GM19397 (cell line): Measurements from ENCODE around the gene FAM193B.
"Not testable (repeated sequence)": the region's sequence is repeated elsewhere in the genome, so short reads cannot be mapped to it uniquely, and the experiment has no call there.

ENCODE experiments used
- ATAC-seq: cut with Tn5 transposase; IDR thresholded peaks from one replicate; pipeline ENCODE4 v1.9.1; 2021; ENCODE audit warnings: mild to moderate bottlenecking, moderate library complexity; ENCODE audit not compliant: unreplicated experiment

The FAM193B gene

DNA sequence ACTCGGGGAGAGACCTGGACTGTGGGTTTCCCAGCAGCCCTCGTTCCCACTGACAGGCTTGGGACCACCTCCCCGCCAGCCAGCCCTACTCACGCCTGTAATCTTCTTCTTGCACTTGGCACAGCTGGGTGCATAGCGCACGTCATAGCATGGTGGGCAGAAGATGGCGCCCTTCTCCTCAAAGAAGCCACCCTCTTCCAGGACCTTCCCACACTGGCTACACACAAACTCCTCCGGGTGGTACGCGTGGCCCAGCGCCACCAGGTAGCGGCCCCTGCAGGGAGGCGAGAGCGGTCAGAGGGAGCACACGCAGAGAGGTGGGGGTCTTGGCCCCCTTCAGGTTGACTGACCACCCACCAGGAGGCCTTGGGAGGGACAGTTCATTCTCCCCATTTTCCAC is 66.4 kb downstream of the FAM193B start:
- no peak for ATAC-seq

DNA sequence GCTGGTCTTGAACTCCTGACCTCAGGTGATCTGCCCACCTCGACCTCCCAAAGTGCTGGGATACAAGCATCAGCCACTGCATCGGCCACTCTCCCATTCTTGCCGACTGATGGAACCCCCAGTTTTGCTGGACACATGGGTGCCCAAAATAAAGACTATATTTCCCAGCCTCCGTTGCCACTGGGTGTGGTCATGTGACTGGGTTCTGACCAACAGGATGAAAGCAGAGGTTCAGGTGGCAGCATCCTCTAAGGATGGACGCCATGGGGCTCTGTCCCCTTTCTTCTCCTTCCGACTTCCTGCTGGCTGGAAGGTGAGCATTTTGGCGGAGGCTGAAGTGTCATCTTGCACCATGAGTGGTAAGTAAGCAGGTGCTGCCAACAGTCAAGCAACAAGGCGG is 67.2 kb downstream of the FAM193B start:
- no peak for ATAC-seq

DNA sequence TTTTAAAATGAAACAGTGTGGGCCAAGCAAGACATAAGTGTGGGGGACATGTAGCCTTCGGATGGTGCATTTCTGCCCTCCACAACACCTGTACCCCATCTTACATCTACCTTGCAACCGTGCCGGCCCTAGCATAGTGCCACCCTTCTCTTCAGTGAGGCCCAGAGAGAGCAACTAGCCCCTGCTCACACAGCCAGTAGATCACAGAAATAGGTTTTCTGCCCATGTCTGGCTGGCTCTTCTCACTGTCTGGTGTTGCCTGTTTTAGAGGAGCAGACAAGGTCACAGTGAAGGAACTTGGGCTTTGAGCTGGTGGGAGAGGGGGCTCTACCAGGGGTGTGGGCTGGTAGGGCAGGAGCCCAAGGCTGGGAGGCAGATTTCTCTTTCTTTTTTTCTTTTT is 68.1 kb downstream of the FAM193B start:
- no peak for ATAC-seq

DNA sequence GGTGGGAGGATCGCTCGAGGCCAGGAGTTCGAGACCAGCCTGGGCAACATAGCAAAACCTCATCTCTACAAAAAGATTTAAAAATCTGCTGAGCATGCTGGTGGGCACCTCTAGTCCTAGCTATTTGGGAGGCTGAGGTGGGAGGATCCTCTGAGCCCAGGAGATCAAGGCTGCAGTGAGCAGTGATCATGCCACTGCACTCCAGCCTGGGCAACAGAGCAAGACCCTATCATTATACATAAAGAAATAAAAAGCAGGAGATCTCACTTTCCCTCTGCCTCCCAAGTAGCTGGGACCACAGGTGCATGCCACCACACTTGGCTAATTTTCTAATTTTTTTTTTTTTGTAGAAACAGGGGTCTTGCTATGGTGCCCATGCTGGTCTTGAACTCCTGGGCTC is 68.6 kb downstream of the FAM193B start:
- not testable (repeated sequence) for ATAC-seq

DNA sequence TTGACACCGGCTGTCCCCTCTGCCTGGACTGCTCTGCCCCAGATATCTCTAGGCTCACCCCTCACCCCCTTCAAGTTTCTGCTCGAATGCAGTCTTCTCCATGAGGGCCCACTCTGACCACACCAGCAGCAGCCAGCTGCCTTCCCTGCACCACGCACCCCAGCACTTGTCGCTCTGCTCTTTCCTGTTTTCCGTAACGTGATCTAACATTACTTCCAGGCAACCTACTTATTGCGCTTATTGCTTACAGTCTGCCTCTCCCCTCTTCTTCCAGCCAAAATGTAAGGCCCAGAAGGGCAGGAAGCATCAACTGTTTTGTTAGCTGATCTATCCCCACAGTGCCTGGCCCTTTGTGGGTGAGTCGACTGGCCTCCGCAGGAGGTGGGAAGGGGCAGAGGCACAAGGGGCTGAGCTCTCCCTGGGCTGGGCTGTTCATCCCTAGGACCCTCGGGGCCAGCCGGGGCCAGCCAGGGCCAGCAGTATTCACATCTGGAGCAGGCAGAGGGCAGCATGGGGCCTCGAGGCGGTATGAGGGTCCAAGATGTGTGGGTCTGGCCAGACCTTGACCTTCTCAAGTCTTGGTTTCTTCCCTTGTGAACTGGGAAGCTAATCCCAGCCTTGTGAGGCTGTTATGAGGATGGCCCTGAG is 69.3 kb downstream of the FAM193B start:
- ATAC-seq = no peak

DNA sequence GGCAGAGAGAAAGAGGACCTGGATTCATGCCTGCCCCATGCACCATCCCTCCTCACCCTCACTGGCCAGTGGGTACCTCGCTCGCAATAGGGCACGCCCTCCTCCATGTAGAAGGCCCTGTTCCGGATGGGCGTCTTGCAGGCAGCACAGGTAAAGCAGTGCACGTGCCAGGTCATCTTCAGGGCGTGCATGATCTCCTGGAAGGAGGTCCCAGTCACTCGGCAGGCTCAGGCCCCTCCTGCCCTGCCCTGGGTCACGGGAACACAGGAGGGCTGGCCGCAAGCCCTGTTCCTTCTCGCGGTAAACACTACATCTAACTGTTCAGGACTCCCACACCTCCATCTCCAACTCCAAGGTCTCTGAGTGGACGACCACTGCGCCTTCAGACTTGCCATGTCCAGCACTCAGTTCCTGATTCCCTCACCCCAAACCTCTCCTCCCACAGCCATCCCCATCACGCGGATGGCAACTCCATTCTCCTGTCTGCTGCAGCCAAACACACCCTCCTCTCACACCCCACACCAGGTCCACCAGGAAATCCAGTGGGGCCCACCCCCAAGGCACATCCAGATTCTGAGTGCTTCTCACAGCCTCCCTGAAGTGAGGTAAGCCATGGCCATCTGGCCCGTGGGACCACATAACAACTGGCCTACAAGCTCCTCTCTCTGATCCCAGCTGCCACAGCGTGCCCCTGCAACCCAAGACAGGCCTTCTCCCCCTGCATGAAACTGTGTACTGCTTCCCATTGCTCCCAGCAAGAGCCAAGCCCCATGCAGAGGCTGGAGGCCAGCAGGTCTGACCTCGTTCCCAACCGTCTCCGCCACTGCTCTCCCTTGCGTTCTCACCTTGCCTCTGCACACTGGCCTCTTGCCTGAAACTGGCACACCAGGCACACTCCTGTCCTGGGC is 70.1 kb downstream of the FAM193B start:
- ATAC-seq = no peak

DNA sequence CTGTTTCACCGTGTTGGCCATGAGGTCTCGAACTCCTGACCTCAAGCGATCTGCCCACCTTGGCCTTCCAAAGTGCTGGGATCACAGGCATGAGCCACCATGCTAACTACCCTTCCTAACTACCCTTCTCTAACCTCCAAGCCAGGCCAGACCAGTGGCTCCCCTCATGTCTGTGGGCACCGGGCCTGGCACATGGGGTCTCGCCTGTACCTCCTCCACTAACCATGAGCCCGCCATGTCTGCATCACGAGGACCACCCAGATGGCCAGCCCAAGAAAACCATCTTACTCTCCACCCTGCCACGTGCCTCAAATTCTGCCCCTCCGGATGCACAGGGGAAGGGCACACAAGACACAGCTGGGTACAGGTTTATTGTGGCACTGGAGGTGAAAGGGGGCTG is 71.3 kb downstream of the FAM193B start:
- no peak for ATAC-seq

DNA sequence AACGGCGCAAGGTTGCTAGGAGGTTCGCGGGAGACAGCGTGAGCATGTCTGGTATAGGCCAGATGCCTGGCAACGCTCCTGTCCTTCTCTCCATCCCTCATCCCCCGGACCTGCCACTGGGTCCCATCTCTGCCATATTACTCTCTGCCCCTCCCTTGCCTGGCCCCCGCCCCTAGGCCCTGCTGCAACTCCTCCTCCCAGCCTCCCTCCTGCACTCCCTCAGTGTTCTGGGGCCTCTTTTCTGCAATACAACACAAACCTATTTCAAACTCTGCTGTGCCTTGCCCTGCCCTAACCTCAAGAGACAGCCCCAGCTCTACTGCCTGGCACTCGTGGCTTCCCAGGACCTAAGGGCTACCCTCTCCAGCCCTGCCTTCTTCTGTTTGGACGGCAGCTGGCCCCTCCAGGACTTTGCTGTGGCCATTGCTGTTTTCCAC is 72.0 kb downstream of the FAM193B start:
- no peak for ATAC-seq

DNA sequence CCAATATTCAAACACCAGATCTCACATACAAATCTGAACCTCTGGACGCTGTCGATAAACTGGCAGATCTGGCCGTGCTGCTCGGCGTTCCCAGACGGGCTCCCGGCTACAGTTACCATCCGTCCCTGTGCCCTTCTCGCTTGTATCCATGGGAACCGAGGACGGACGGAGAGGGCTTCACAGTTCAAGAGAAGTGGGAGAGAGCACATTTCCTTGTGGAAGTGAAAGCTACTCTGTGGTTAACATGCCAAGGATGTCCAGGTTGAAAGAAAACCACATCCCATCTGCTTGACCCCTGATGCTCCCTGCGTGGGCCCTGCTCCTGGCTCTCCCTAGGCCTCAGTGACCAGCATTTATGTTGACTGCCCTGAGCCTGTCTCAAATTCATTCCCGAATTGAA is 74.6 kb downstream of the FAM193B start:
- ATAC-seq = no peak

DNA sequence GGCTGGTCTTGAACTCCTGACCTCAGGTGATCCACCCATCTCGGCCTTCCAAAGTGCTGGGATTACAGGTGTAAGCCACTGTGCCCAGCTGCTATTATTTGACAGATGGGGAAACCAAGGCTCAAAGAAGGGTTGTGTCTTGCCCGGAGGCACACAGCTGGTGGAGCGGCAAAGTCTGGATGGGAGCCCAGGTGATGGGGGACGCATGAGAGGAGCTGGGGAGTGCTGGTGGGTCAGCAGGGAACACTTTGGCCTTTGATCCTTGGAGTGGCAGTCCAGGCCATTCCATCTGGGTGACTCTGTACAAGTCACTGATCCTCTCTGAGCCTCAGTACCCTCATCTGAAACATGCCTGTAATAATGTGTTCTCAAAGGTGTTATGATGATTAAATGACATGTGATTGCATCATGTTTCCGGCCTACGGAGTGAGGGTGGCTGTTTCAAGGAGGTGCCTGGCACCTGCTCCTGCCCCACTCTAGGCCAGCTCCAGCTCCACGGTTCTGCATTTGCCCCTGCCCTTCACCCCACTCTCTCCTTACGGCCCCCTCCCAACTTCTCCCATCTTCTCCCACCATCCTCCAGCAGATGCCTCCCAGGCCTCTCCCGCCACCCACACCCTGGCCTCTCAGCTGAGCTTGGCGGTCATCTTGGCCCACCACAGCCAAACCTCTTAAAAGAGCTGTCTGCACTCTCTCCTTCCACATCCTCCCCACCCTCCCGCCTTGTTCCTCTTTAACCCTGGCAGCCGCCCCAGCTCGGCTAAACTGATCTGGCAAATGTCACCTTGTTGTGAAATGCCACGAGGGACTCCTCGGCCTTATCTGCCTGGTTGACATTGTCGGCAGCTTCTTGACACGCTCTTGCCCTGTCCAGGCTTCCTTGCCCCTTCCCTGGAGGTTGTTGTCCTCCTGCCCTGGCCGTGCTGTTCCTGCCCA is 75.4 kb downstream of the FAM193B start:
- ATAC-seq = no peak

DNA sequence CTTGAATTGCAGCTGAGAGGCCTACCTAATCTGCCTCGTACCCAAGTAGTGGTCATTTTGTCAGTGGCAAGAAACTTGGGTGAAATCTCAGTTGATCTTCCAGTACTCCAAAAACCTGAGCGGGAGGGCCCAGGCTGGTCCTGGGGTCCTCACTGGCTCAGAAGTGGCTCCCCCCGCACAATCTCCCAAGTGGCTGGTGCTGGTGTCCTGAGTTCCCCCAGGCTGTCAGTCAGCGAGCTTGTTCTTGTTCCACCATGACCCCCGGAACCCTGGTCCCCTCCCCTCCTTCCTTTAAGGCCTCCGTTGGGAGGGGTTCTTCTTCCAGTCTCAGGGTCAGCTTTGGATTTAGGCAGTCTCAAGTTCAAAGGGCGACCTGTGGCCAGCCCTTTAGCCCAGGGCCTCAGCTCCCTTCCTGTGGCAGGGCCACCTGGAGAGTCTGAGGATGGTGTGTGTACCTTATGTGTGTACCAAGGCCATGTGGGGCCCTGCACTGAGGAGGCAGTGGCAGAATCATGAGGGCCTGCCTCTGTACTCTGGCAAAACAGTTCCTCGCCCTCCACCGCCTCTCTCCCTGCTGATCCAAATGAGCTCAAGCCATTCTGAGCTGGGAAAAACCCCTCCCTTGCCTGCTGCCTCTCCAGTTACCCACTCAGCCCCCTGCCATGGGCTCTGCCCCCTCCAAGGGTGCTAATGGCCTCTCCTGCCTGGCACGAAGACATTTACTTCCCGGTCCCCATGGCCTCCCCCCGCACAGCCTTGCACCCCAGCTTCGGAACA is 76.5 kb downstream of the FAM193B start:
- no peak for ATAC-seq

DNA sequence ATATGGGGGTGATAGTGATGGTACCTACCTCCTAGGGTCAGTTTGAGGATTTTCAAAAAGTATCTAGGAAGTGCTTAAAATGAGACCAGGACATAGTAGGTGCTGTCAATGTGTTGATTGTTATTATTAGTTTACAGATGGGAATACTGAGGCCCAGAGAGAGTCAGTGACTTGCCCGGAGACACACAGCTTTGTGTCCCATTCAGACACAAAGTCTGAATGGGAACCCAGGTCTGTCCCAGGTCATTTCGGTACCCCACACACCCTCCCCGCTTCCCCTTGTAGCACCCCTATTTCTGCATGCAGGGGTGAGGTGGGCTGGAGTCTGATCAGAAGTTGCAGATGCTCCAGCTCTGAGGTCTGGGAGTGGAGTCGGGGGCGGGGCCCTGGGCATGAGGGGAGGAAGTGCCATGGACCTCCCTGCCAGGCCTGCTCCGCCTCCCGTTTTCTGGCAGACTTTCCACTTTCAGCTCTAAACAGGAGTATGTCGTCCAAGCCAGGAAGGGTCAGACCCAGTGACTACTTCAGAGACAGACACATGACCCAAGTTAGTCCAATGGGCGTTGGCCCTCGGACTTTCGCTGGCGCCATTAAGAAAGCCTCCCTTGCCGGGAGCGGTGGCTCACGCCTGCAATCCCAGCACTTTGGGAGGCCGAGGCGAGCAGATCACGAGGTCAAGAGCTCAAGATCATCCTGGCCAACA is 77.7 kb downstream of the FAM193B start:
- no peak for ATAC-seq

DNA sequence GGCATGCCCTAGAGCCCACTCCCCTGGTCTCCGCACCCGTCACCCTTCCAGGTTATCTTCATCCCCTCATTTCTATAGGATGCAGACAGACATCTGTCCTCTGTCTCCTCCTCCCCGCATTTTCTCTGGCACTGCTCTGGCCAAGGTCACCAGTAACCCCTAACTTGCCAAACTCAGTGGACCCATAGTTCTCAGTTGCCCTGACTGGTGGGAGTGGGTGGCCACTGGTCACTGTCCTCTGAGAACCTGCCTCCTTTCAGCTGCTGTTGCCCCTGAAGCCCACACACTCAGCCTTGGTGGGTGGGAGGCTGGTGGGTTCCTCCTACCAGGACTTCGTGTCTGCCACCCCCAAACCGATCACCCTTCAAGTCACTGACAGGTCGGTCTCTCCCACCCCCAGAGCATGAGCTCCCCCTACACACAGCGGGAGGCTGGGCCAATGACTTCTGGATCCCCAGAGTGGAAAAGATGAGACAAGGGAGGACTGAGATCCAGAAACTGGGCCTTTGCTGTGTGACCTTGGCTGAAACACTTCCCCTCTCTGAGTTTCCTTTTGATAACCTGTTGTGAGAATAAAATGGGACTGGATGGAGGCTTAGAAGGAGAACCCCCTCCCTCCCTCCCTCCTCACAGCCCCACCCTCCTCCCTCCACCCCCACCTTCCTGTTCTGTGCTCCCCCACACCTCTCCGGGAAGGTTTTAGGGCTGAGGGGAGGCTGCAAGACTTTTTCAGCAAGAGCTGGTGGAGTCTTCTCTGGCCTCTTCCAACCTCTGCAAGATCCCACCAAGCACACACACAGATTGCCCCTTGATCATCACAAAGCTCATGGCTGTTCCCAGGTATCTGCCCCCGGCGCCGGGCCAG is 78.6 kb downstream of the FAM193B start:
- ATAC-seq = no peak

DNA sequence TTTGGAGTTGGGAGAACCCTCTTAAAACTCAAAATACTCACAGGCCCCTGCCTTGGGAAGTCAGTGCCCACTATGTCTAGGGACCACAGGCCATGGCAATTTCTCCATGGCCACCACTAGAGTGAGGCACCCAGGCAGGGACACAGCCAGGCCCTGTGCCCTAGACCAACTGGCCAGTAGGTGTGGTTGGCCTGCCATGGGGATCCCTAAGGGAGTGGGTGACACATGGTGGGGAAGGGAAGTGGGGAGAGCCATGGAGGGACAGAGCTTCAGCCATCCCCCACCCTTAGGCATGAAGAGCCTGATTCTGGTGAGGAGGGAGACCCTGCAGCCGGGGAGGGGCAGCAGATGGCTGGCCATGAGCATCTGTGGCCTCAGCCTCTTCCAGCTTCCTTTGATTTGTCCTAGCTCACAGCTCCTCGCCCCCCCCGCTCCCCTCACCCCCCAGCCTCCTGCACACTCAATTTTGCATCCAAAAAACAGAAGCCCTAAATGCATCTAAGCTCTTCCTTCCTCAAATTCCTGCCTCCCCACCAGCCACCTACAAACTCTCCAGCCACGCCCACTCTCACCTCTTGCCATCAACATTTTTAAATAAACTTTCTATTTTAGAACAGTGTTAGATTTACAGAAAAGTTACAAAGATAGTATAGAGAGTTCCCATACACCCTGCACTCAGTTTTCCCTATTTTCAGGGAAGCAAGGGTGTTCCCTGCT is 79.4 kb downstream of the FAM193B start:
- no peak for ATAC-seq

DNA sequence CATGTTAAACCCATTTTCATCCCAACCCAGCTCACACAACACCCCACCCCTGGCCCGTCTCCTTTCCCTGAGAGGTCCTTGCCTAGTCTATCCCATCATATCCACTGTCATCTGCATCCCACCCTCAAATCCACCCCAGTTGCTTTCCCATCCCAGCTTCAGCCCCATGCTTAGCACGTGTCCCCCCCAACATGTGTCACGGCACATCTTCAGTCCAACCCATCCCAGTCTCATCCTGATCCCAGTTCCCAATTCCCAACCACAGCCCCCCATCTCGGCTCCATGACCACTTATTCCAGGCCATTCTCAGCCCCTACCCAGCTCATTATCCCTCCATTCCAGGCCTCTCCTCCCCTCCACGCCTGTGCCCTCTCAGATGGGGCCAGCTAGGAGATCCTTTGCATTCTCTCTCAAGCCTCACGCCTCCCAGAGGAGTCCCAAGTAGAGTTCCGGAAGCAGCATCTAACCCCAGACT is 80.3 kb downstream of the FAM193B start:
- no peak for ATAC-seq

DNA sequence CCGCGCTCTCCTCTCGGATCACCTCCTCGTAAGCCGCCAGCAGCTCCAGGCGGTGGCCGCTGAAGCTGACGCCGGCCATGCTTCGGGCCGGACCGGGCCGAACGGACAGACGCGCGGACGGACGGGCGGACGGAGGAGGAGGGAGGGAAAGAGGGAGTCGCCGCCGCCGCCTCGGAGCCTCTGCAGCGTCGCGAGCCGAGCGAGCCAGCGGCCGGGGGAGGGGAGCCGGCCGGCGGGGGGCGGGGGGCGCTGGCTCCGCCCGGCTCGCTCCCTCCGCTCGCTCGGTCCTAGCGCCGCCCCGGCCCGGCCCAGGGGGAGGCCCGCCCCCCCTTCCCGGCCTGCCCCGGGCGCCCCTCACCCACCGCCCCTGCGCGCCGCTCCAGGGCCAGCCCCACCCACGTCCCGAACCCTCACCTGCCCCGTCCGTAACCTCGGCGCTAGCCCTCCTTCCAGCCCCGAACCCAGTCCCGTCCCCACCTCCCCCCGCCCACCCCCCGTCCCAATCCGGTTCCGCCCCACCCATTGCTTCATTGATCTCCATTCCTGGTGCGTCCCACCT is 80.8 kb downstream of the FAM193B start, which contains the start of gene DBN1:
Gene DBN1 (minus strand): TSS at position 192 of the 559 bp plus-strand sequence. CDS start 113 bp downstream, at position 79.
- peak; percentile 45 for ATAC-seq
